BLaER1 (cell line): Measurements from ENCODE around the gene TMEM232.

Source experiments
- H3K27ac ChIP-seq: shearing (Covaris generic); formaldehyde crosslinking; 2 replicates; pipeline ENCODE4 v1.8.1; 2022
- H3K27me3 ChIP-seq: shearing (Covaris generic); formaldehyde crosslinking; 2 replicates; pipeline ENCODE4 v1.8.1; 2022
- H3K36me3 ChIP-seq: shearing (Covaris generic); formaldehyde crosslinking; 2 replicates; pipeline ENCODE4 v1.8.1; 2022
- H3K4me1 ChIP-seq: shearing (Covaris generic); formaldehyde crosslinking; 2 replicates; pipeline ENCODE4 v1.8.1; 2022
- H3K4me2 ChIP-seq: shearing (Covaris generic); formaldehyde crosslinking; 2 replicates; pipeline ENCODE4 v1.8.1; 2022
- H3K4me3 ChIP-seq: shearing (Covaris generic); formaldehyde crosslinking; 2 replicates; pipeline ENCODE4 v1.8.1; 2022
- H3K9ac ChIP-seq: shearing (Covaris generic); formaldehyde crosslinking; 2 replicates; pipeline ENCODE4 v1.8.1; 2022
- H3K9me3 ChIP-seq: shearing (Covaris generic); formaldehyde crosslinking; 2 replicates; pipeline ENCODE4 v1.8.1; 2022
- H4K20me1 ChIP-seq: shearing (Covaris generic); formaldehyde crosslinking; 2 replicates; pipeline ENCODE4 v1.8.1; 2022
- Cebpa-rat ChIP-seq: shearing (Covaris generic); IDR thresholded peaks from 2 replicates; pipeline ENCODE4 v1.8.1; 2022

The TMEM232 gene

DNA sequence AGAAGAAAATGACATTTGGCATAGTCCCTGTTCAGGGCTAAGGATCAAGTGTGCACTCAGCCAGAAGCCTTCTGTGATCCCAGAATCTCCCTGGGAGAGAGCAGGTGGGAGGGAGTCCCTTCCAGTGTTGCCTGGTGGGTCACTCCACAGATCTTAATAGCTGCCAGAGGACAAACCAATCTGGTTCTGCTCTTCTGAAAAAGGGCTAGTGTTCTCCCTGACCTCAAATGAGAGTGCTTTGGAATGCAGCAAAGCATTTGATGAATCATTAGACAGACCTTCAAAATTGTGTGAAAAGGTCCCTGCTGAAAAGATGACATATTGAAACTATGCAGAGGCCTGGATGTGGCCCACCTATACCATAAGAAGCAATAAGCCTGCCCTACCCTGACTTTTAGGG lies 339.7 kb downstream of the TMEM232 start:
- Histone ChIP-seq H3K9ac (no peak overlapping the region), H3K4me1 (no peaks in the 10 kb centered on the region), H3K4me3 (no peak overlapping the region), H3K9me3 (no peaks in the 10 kb centered on the region), H4K20me1 (no peaks in the 10 kb centered on the region), H3K27me3 (no peaks in the 10 kb centered on the region), H3K4me2 (no peak overlapping the region), H3K36me3 (no peaks in the 10 kb centered on the region), H3K27ac (no peak overlapping the region)
- no peak for TF ChIP-seq Cebpa-rat

DNA sequence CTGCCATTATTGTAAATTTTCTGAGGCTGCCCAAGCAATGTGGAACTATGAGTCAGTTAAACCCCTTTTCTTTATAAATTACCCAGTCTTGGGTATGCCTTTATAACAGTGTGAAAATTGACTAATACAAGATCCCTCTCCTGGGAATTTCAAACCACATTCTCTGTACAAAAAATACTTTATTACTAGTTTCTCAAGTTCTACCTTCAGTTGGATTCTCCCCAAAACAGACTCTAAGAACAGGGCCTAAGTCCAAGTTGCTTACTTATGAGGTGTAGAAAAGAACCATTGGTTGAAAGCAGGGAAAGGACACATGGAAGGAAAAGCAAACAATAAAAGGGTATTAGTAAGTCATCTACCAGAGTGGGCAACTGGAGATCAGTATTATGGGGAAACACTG lies 343.2 kb downstream of the TMEM232 start:
- Histone ChIP-seq H3K4me3 (no peak overlapping the region), H3K27ac (no peak overlapping the region), H3K36me3 (no peaks in the 10 kb centered on the region), H4K20me1 (no peaks in the 10 kb centered on the region), H3K9me3 (no peaks in the 10 kb centered on the region), H3K9ac (no peak overlapping the region), H3K4me1 (no peaks in the 10 kb centered on the region), H3K27me3 (no peaks in the 10 kb centered on the region), H3K4me2 (no peak overlapping the region)
- no peak for TF ChIP-seq Cebpa-rat

DNA sequence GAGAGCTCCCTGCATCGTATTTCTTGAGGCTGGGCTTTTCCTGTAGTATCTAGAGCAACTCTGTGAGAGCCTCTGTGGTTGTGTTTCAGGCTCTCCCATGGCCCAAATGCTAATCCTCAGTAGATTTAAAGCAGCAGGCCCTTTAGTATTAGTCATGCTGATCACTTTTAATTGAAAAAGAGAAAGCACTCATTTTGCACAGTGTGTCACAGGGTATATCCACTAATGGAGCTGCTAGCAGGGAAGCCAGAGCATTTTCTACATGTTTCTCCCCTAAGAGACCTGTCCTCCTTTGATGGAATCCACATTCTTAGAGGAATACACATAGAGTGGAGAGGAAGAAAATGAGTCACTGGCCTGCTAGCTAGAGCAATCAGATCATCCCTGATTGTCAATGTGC lies 348.5 kb downstream of the TMEM232 start:
- Histone ChIP-seq H3K36me3 (no peaks in the 10 kb centered on the region), H3K27me3 (no peaks in the 10 kb centered on the region), H3K4me3 (no peak overlapping the region), H3K27ac (no peak overlapping the region), H3K4me1 (no peaks in the 10 kb centered on the region), H3K4me2 (no peak overlapping the region), H3K9ac (no peak overlapping the region), H3K9me3 (peaks cover 3% of the 10 kb centered on the region; the same call in 1 of the 2 replicates), H4K20me1 (no peaks in the 10 kb centered on the region)
- no peak for TF ChIP-seq Cebpa-rat

DNA sequence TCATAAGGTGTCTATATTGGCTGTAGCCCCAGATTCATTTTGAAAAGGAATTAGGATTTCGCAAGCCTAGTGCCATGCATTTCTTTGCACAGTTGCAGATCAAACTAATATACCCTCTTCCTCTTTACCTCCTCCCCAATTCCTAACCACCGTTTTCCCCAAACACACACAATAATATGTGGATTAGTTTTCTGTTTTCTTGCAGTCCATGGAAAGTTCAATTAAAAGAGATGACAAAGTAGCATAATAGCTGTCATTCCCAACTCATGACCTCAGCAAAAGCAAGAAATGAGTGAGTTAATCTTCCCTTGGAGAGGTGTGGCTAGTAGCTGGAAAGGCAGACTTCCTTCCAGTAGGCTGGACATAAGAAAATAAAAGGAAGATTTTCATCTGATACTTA lies 349.1 kb downstream of the TMEM232 start:
- Histone ChIP-seq H3K9ac (no peak overlapping the region), H3K9me3 (peaks cover 3% of the 10 kb centered on the region; the same call in 1 of the 2 replicates), H3K27ac (no peak overlapping the region), H4K20me1 (no peaks in the 10 kb centered on the region), H3K27me3 (no peaks in the 10 kb centered on the region), H3K4me2 (no peak overlapping the region), H3K4me1 (peaks cover 2% of the 10 kb centered on the region), H3K36me3 (no peaks in the 10 kb centered on the region), H3K4me3 (no peak overlapping the region)
- no peak for TF ChIP-seq Cebpa-rat

DNA sequence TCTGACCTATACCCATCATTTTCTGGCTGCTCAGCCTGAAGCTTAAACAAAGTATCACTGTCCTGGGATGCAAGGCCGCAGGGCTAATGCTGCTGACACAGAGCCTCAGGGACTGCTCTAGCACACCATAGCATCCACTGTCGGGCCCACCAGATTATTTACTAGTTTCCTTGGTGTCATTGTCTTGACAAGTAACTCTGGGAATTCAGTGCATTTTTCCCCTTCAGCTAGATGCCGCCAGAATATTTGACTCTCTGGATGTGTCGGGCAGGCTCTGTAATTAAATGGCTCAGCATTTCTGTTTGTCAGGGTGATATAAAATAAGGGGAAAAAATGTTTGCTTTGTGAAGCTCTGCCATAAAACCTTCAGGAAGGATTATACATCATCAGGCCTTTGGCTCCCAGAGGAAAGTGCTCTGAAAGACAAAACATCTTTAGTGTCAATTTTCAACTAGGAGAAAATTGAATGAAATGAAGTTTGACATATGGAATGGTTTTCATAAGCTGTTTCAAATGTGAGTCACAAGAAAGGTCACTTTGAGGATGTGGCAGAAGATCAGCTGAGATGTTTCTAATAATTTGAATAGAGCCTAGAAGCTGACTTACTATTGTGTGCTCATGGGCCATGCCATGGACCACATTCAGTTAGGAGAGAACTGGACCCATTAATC lies 350.1 kb downstream of the TMEM232 start:
- H3K4me3 ChIP-seq, result no peak overlapping the region
- no peaks in the 10 kb centered on the region for H4K20me1 ChIP-seq
- H3K9me3 ChIP-seq, result peaks cover 3% of the 10 kb centered on the region; the same call in 1 of the 2 replicates
- no peak overlapping the region for H3K9ac ChIP-seq
- no peaks in the 10 kb centered on the region for H3K27me3 ChIP-seq
- H3K27ac ChIP-seq, result no peak overlapping the region
- no peak for TF ChIP-seq Cebpa-rat
- H3K4me2 ChIP-seq, result no peak overlapping the region
- no peaks in the 10 kb centered on the region for H3K36me3 ChIP-seq
- peaks cover 11% of the 10 kb centered on the region for H3K4me1 ChIP-seq

DNA sequence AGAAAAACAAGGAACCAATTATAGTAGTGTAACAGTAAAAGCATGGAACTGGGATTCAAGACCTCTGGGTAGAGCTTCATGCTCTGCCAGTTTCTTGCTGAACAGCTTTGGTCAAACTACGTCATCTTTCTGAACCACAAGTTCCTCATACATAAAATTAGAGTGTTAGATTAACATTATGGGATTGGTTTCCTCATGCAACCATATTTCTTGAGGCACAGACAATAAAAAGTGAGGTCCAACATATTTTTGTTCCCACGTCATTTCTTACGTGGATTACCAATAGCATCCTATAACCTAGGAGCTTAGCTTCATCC lies 354.8 kb downstream of the TMEM232 start:
- Histone ChIP-seq H3K9me3 (peaks cover 3% of the 10 kb centered on the region; the same call in 1 of the 2 replicates), H3K36me3 (no peaks in the 10 kb centered on the region), H3K4me2 (peak overlapping the region; percentile 48), H3K9ac (no peak overlapping the region), H3K4me1 (peaks cover 26% of the 10 kb centered on the region), H3K27ac (peak overlapping the region; percentile 7; the same call in 1 of the 2 replicates), H4K20me1 (no peaks in the 10 kb centered on the region), H3K4me3 (no peak overlapping the region), H3K27me3 (no peaks in the 10 kb centered on the region)
- no peak for TF ChIP-seq Cebpa-rat

DNA sequence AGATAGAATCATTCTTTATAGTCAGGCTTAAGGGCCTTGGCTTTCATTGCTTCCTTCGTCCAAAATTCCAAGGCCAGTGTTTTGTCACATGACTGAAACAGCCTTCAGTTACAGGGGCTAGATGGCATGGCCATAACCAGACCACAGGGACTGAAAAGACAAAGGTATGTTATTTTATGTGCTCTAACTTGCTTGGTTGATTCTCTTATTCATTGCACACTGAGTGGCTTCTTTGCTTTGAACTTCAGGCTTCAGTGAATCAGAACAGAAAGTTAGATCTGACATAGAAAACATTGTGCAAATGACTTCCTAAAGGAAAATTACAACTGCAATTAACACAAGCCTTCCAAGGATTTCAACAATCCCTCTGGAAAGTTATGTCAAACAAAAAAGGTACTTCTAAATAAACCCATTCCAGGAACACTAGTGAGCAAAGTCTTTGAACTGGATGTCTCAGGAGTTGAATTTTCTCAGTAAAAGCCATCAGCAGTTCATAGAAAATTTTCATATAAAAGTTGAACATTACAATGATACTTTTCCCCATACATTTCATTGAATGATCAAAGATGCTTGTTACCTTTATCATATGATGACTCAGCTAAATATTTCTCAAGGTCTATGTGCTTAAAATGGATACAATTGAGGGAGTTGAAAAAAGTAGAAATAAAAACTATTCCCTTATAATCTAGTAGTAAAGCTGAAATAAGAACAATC lies 355.3 kb downstream of the TMEM232 start:
- H3K9ac ChIP-seq, result no peak overlapping the region
- H4K20me1 ChIP-seq, result no peaks in the 10 kb centered on the region
- peaks cover 3% of the 10 kb centered on the region; the same call in 1 of the 2 replicates for H3K9me3 ChIP-seq
- no peak overlapping the region for H3K4me3 ChIP-seq
- H3K27ac ChIP-seq, result peak overlapping the region; percentile 33
- no peak for TF ChIP-seq Cebpa-rat
- H3K4me1 ChIP-seq, result peaks cover 26% of the 10 kb centered on the region
- H3K27me3 ChIP-seq, result no peaks in the 10 kb centered on the region
- H3K4me2 ChIP-seq, result peak overlapping the region; percentile 48
- no peaks in the 10 kb centered on the region for H3K36me3 ChIP-seq
